GM19328 (cell line): ENCODE results near the gene CNN2.

Experiments
- ATAC-seq: cut with Tn5 transposase; IDR thresholded peaks from one replicate; pipeline ENCODE4 v1.9.1; 2021; ENCODE audit warnings: mild to moderate bottlenecking, moderate library complexity; ENCODE audit not compliant: unreplicated experiment

The CNN2 gene

GRCh38 chr19:1026783-1027649 is 608 bp downstream of the CNN2 start:
- no peak for ATAC-seq

GRCh38 chr19:1027650-1028061 is 1.2 kb downstream of the CNN2 start:
- ATAC-seq = no peak

- ATAC-seq = no peak
These were observed 1.9 kb downstream of the CNN2 start for GRCh38 chr19:1028062-1028926.

GRCh38 chr19:1032264-1032867 is 6.0 kb downstream of the CNN2 start:
- ATAC-seq = no peak

GRCh38 chr19:1035998-1036621 is 9.7 kb downstream of the CNN2 start:
- no peak for ATAC-seq

- no peak for ATAC-seq
These were observed 11.2 kb downstream of the CNN2 start for GRCh38 chr19:1037621-1038064.

GRCh38 chr19:1038978-1039645 is 12.7 kb downstream of the CNN2 start:
- ATAC-seq = no peak

GRCh38 chr19:1039646-1040475 is 13.5 kb downstream of the CNN2 start, which contains the start of gene ABCA7:
Gene ABCA7 (plus strand): TSS chr19:1040107. CDS start chr19:1041362, 1,255 bp downstream.
- peak; percentile 71 for ATAC-seq

GRCh38 chr19:1040476-1041271 is 14.3 kb downstream of the CNN2 start:
- no peak for ATAC-seq

GRCh38 chr19:1041272-1041834 is 14.9 kb downstream of the CNN2 start:
- no peak for ATAC-seq

- ATAC-seq = no peak
These were observed 15.7 kb downstream of the CNN2 start for GRCh38 chr19:1041835-1042685.

- ATAC-seq = no peak
These were observed 16.5 kb downstream of the CNN2 start for GRCh38 chr19:1042689-1043511.

- ATAC-seq = no peak
These were observed 18.8 kb downstream of the CNN2 start for GRCh38 chr19:1045247-1045603.

- no peak for ATAC-seq
These were observed 19.8 kb downstream of the CNN2 start for GRCh38 chr19:1046117-1046626.

GRCh38 chr19:1046836-1047695 is 20.7 kb downstream of the CNN2 start:
- ATAC-seq = no peak
